Fibroblast of skin of left quadriceps (primary cell): Measurements from ENCODE around the gene CDH22.

ENCODE experiments used
- DNase-seq, 2 experiments: peaks; one replicate each; pipeline ENCODE4 v3.0.0-alpha.2; 2013; ENCODE audit warnings: low read depth in 2 of 2

Gene CDH22

GRCh38 chr20:46240065-46240464 is 68.2 kb downstream of the CDH22 start:
- DNase-seq: no peak

DNA sequence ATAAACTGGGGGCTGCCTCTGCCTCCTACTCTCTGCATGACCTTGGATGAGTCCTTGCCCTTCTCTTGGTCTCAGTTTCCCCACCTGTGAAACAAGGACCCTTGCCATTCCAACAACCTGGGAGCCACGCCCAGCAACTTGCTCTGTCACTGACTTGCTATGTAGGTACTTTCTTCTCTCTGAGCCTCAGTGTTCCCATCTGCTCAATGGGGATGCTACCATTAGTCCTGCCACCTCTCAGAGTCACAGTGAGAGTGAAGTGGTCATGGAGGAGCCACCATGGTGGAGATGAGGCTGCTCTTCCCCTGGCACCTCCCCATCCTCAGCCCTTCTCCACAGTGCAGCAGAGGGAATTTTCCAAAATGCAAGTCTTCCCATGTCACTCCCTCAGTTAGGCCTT is 70.6 kb downstream of the CDH22 start:
- no peak for DNase-seq

- no peak for DNase-seq
Measured at GRCh38 chr20:46237227-46237626, 71.1 kb downstream of the CDH22 start.

GRCh38 chr20:46235077-46235476 is 73.2 kb downstream of the CDH22 start:
- DNase-seq: no peak

DNA sequence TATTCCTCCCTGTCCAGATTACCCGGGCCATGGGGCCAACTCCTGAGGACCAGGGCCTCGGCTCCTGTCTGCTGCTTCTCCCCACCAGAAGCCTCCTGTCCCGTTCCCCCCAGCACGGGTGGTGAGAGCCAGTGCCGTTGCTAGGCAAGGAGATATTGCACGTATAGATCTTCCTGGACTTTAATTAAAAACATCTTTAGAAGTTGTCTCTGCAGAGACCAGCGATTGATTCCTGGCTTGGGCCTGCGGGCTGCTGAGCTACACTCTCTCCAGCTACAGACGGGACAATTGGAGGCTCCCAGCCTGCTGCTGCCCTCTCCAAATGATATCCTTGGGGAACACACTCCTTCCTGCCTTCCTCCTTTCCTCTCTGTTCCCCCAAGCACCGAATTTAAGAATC is 74.6 kb downstream of the CDH22 start:
- DNase-seq: no peak

DNA sequence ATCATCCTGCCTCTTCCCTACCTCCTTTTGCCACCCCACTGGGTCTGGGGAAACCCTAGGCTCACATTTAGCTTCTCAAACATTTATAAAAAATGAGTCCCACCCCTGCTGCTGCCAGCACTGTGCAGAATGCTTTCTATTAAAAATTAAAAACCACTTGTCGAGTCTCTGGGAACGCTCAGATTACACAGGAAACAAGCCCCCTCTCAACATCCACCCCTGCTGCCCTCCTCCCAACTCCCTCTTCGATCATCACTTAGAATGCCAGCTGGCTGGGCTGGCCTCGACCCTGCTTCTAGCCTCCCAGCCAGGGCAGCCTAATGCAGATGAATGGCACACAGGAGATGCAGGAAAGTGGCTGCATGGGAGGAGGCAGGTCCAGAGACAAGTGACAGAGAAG is 75.8 kb downstream of the CDH22 start:
- no peak for DNase-seq

DNA sequence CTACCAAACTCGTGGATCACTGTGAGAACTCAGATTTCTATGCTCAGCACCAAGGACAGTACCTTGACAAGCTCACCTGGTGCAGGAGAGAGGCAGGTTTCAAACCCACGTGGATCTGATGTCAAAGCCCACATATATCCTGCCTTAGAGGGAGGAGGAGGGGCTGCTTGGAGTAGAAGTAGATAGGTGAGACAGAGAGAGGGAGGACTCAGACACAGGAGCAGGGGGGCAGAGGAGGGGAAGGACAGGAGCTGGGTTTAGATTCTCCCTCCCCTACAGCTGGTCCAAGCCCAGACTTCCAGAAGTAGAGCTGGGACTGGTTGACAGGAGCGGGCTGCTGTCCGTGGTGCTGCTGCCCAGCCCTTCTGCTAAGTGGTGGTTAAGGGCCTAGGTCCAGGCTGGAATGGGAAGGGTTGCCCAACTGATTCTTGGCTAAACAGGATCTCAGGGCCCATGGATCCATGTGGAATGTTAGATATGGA is 77.5 kb downstream of the CDH22 start:
- no peak for DNase-seq

DNA sequence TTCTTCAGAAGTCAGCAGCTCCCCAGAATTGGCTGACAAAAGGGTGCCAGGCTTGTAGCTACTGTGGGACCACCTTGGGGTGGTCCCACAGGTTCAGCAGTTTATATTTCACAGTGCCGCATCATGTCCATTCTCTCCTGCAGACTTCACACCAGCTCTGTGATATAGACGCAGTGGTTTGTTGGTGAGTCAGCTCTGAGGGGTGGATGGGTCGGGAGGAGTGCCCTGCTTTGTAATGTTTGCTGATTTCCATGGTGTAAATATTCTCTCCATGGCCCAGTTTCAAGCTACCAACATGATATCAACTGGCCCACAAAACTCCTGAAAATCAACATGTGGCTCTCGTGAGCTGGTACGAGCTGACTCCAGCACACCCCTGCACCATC is 78.2 kb downstream of the CDH22 start:
- no peak for DNase-seq

GRCh38 chr20:46229478-46230105 is 78.7 kb downstream of the CDH22 start:
- no peak for DNase-seq

DNA sequence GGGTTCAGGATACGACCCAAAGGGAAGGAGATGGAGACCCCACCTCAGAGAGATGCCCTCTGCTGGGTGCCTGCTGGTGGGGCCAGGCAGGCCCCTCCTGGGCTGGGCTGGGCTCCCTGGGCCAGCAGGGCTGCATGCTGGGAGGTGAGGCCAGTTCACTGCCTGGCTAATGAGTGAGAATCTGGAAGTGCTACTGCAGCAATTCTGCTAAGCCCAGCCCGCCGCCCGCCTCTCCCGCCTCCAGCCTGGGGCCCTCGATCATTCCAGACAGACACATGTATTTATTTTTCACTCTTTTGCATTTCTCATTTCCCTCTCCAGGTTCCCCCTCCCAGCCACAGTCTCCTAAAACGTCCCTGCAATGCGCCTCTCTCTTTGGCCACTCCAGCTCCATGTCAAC is 79.6 kb downstream of the CDH22 start:
- no peak for DNase-seq

GRCh38 chr20:46227272-46227767 is 81.0 kb downstream of the CDH22 start:
- DNase-seq: no peak

- DNase-seq: no peak
Measured at GRCh38 chr20:46226602-46227001, 81.7 kb downstream of the CDH22 start.

- DNase-seq: no peak
Measured at GRCh38 chr20:46222521-46223007, 85.7 kb downstream of the CDH22 start.

DNA sequence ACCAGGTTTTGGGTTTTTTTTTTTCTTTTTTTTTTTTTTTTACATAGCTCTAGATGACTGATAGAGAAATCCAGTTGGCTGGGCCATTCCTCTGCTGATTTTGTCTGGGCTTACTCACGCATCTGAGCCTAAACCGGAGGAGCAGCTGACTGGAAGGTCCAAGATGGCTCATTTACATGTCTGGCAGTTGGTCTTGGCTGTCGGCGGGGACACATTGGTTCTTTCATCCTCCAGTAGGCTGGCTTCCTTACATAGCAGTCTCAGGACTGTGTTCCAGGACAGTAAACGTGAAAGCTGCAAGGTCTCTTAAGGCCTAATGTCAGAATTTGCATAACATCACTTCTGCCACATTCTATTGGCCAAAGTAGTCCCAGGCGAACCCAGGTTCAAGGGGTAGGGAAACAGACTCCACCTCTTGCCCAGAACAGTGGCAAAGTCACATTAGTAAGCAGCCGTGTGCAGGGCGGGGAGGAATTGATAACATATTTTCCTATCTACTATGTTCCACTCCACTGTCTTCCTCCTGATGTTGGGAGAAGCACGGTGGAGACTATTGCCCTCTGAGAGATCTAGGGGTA is 87.0 kb downstream of the CDH22 start:
- DNase-seq: no peak

GRCh38 chr20:46220455-46221207 is 87.7 kb downstream of the CDH22 start:
- no peak for DNase-seq

DNA sequence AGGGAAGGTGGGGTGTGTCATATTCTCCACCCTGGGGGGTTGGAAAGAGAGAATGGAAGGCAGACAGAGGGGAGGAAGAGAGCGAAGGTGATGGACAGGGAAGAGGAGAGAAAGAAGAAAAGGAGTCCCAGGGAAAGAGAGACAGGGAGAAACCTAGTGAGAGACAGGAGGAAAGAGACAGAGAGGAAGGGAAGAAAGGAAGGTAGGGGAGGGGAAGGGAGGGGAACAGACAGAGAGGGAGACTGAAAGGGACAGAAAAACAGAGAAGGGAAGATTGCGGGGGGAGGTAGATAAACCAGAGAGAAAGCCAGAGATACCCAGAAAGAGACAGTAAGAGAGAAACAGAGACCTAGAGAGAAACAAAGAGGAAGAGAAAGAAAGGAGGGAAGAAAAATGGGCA is 88.4 kb downstream of the CDH22 start:
- no peak for DNase-seq

DNA sequence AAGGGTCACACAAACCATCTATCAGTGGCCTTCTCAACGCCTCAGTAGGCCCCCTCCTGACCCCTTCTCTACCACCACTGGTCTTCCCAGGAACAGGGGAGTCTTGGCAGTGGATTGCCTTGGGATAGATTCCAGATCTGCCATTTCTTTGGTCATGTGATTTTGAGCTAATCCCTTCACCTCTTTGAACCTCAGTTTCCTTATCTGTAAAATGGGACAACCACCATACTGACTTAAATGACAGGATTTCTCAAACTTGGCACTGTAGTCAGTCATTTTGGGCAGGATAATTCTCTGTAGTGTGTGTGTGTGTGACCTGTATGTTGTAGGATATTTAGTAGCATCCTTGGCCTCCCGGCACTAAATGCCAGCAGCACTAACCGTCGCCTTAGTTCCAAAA is 89.1 kb downstream of the CDH22 start:
- no peak for DNase-seq

DNA sequence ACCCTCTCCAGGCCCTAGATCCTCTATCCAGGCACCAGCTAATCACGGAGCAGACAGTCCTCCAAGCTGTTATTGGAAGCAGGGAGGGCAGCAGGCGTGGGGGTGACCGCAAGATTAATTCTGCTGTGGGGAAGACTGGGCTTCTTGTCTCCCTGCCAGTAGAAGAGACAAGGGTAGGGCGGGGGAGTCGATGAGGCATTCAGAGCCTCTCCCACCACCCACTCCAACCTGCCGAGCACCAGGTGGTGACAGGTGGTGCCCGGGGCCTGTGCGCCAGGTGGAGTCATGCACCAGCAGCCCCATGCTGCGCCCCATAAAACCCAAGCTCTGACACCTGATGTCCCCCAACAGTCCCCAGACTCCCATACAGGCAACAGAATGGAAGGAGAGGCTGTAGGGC is 89.6 kb downstream of the CDH22 start:
- DNase-seq: no peak

GRCh38 chr20:46217583-46217982 is 90.7 kb downstream of the CDH22 start:
- no peak for DNase-seq

- DNase-seq: no peak
Measured at GRCh38 chr20:46216770-46217464, 91.4 kb downstream of the CDH22 start.

DNA sequence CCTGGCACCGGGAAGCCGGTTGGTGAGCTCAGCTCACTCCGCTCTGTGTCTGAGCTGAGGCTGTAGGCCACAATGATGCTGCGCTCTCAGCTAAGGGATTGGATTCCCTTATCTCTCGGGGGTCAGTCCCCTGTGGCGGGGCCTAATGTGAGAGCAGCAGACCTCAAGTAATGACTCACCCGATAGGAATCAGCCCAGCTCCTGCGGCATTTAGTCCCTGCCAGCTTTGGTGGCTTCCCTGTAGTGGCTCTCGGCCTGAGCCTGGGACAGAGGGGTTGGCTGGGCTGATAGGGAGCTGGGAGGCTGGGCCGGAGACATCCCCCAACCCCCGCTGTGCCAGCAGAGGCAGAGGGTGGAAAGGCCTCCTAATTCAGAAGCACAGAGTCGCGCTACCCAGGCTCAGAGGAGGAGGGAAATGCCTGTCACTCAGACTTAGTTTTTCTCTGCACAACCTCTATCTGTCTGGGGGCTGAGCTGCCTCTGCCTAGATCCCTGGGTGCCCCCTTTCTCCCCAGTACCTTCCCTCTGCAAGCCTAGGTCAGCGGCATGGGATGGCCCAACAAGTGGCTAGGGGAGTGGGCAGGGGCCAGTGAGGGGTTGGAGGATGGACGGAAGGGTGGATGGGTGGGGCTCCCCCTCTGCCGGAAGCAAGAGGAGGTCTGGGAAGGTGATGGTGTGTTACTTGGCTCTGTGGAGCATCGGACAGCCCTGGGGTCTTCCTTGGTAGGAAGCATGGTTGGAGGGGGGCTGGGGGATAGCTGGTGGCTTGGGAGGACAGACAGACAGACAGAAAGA is 92.2 kb downstream of the CDH22 start:
- DNase-seq: no peak
